ENCODE measurements around the gene TECTA.

The TECTA gene

DNA sequence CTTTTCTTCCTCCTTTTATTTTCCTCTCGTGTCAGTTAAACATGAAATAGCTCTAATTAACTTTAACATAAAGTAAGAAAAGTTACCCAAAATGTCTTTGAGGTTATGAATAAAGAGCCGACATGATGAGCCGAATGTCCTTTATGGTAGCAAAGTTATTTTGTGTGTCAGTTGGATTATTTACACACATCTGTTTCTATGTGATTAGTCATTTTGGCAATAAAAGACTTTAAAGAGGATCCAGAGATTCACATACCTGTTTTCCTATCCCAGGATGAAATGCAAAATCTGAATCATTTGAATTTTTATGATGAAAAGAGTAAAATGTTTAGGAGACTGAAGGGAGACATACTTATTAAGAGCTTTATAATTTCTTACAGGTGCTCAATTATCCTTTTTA is 34.0 kb upstream of the TECTA start:
- peaks cover 0 to 11% (median 7%) of the 10 kb centered on the region in 5 donors for H3K4me1 ChIP-seq (ENCODE audit: control insufficient read depth in 5 of 5, insufficient read depth in 5 of 5, low read length in 5 of 5)
- H3K9ac ChIP-seq (ENCODE audit: low read length in 5 of 5): no peak overlapping the region
- no peaks in the 10 kb centered on the region for H3K9me3 ChIP-seq (ENCODE audit: control insufficient read depth in 5 of 5, low read length in 5 of 5)
- H3K36me3 ChIP-seq (ENCODE audit: control insufficient read depth in 5 of 5, insufficient read depth in 5 of 5, low read length in 5 of 5): peaks cover 34 to 67% (median 41%) of the 10 kb centered on the region in 5 donors
- no peak overlapping the region for H3K4me3 ChIP-seq (ENCODE audit: low read depth in 1 of 5, low read length in 5 of 5)
- H3K27ac ChIP-seq (ENCODE audit: low read depth, low read length): no peak overlapping the region
- no peaks in the 10 kb centered on the region for H3K27me3 ChIP-seq (ENCODE audit: control insufficient read depth in 5 of 5, insufficient read depth in 4 of 5, low read length in 5 of 5)

DNA sequence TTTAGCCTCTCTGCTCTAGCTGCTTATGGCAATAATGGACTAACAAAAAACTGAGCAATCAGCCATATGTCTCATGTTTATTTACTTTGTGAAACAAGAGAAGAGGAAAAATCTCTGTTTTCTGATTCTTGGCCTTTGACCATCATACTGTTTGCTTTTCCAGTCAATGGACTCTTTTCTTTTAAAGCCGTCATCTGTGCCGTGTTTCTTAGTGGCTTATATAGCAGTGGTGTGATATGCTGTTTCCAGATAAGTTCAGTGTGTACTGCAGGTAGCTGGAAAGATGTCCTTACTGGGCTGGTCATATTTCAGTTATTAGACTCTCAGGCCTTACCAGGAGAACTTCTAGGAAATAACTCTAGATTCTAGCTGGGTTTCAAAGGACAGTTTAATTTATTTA is 33.6 kb upstream of the TECTA start:
- Histone ChIP-seq H3K9ac (ENCODE audit: low read length in 5 of 5) (no peak overlapping the region), H3K4me3 (ENCODE audit: low read depth in 1 of 5, low read length in 5 of 5) (no peak overlapping the region), H3K4me1 (ENCODE audit: control insufficient read depth in 5 of 5, insufficient read depth in 5 of 5, low read length in 5 of 5) (peaks cover 0 to 11% (median 7%) of the 10 kb centered on the region in 5 donors), H3K36me3 (ENCODE audit: control insufficient read depth in 5 of 5, insufficient read depth in 5 of 5, low read length in 5 of 5) (peaks cover 30 to 64% (median 37%) of the 10 kb centered on the region in 5 donors), H3K9me3 (ENCODE audit: control insufficient read depth in 5 of 5, low read length in 5 of 5) (no peaks in the 10 kb centered on the region), H3K27ac (ENCODE audit: low read depth, low read length) (no peak overlapping the region), H3K27me3 (ENCODE audit: control insufficient read depth in 5 of 5, insufficient read depth in 4 of 5, low read length in 5 of 5) (no peaks in the 10 kb centered on the region)

DNA sequence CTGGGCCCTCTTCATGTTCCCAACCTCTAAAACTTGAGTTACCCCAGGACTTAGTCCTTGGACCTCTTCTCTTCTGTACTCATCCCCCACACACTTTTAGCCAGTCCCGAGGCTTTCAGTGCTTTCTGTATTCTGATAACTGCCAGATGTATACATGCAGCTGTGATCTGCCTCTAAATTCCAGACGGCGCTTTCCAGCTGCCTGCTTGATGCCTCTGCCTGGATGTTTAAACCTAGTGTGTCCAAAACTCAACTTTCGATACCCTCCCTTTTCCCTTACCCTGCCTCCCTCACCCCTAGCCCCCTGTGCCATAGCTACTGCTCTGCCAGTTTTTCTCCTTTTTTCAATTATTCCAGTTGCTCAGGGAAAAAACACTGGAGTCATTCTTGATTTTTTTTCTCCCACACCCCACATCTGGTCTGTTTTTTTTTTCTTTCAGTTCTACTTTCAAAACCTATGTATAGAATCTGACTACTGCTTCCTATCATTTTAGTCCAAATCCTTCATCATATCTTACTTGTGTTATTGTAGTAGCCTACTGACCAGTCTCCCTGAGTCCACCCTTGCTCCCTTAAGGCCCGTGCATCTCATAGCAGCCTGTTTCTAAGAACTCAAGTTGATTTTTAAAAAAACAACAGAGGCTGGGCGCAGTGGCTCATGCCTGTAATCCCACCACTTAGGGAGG is 32.9 kb upstream of the TECTA start:
- H3K4me3 ChIP-seq (ENCODE audit: low read depth in 1 of 5, low read length in 5 of 5): no peak overlapping the region
- H3K27ac ChIP-seq (ENCODE audit: low read depth, low read length): no peak overlapping the region

DNA sequence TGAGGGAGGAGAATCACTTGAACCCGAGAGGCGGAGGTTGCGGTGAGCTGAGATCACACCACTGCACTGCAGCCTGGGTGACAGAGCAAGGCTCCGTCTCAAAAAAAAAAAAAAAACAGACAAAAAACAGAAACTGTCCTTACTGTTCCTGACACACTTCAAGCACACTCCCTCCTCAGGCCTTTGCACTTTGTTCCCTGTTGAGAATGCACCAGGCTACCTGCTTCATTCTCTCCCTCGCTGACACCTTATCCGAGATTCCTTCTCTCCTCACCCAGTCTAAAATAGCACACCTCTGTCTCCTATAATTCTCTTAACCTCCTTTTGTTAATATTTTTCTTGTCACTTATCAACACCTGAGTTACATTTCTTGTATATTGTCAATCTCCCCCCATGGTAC is 32.3 kb upstream of the TECTA start:
- Histone ChIP-seq H3K36me3 (ENCODE audit: control insufficient read depth in 5 of 5, insufficient read depth in 5 of 5, low read length in 5 of 5) (peaks cover 25 to 52% (median 29%) of the 10 kb centered on the region in 5 donors), H3K27ac (ENCODE audit: low read depth, low read length) (no peak overlapping the region), H3K4me1 (ENCODE audit: control insufficient read depth in 5 of 5, insufficient read depth in 5 of 5, low read length in 5 of 5) (peaks cover 0 to 11% (median 7%) of the 10 kb centered on the region in 5 donors), H3K27me3 (ENCODE audit: control insufficient read depth in 5 of 5, insufficient read depth in 4 of 5, low read length in 5 of 5) (no peaks in the 10 kb centered on the region), H3K4me3 (ENCODE audit: low read depth in 1 of 5, low read length in 5 of 5) (no peak overlapping the region), H3K9ac (ENCODE audit: low read length in 5 of 5) (no peak overlapping the region), H3K9me3 (ENCODE audit: control insufficient read depth in 5 of 5, low read length in 5 of 5) (no peaks in the 10 kb centered on the region)

More for the DNA sequence above, 32.9 kb upstream of the TECTA start:
- peaks cover 25 to 58% (median 31%) of the 10 kb centered on the region in 5 donors for H3K36me3 ChIP-seq (ENCODE audit: control insufficient read depth in 5 of 5, insufficient read depth in 5 of 5, low read length in 5 of 5)
- no peaks in the 10 kb centered on the region for H3K9me3 ChIP-seq (ENCODE audit: control insufficient read depth in 5 of 5, low read length in 5 of 5)
- H3K27me3 ChIP-seq (ENCODE audit: control insufficient read depth in 5 of 5, insufficient read depth in 4 of 5, low read length in 5 of 5): no peaks in the 10 kb centered on the region
- H3K9ac ChIP-seq (ENCODE audit: low read length in 5 of 5): no peak overlapping the region
- peaks cover 0 to 11% (median 7%) of the 10 kb centered on the region in 5 donors for H3K4me1 ChIP-seq (ENCODE audit: control insufficient read depth in 5 of 5, insufficient read depth in 5 of 5, low read length in 5 of 5)

DNA sequence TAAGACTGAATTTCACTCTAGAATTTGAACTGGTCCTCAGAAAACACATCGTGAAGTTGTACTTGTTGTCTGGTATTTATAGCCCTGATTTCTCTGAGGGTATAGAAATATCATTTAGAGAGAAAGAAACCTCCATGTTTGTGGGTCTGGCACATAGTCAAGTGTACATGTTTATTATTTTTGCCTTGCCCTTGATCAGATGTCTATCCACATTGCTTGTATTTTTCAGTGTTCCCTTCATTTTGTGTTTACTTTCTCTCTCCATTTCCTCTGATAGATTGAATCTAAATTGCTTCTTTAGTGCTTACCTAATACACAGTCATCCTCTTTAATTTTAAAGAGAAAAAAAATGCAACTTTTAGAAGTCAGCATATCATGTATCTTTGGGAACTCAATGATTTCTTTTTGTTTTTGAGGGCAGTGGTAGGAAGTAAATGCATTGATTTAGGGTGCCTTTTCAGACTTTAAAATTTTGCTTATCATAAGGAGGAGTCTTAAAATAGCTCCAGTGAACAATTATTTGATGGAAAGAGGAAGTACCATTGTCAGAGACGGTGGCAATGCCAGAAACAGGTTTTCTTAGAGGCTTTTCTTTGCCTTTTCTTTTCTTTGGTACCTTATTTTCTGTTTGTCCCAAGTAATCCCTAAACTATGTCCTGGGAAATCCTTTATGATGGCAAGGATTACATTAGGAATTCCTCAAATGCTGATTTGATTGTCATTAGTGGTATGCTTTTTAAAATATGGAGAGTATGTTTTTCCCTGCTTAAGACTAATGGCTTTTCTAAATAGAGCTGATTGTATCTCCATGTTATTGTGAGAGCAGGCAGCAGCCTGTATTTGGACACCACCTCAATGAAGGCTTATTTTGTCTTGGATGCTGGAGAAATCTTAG is 29.8 kb upstream of the TECTA start:
- Histone ChIP-seq H3K9me3 (ENCODE audit: control insufficient read depth in 5 of 5, low read length in 5 of 5) (no peaks in the 10 kb centered on the region), H3K27ac (ENCODE audit: low read depth, low read length) (peak overlapping the region; percentile 7), H3K4me1 (ENCODE audit: control insufficient read depth in 5 of 5, insufficient read depth in 5 of 5, low read length in 5 of 5) (peaks cover 0 to 11% (median 7%) of the 10 kb centered on the region in 5 donors), H3K27me3 (ENCODE audit: control insufficient read depth in 5 of 5, insufficient read depth in 4 of 5, low read length in 5 of 5) (no peaks in the 10 kb centered on the region), H3K9ac (ENCODE audit: low read length in 5 of 5) (no peak overlapping the region), H3K36me3 (ENCODE audit: control insufficient read depth in 5 of 5, insufficient read depth in 5 of 5, low read length in 5 of 5) (peaks cover 21 to 41% (median 30%) of the 10 kb centered on the region in 5 donors), H3K4me3 (ENCODE audit: low read depth in 1 of 5, low read length in 5 of 5) (no peak overlapping the region)

DNA sequence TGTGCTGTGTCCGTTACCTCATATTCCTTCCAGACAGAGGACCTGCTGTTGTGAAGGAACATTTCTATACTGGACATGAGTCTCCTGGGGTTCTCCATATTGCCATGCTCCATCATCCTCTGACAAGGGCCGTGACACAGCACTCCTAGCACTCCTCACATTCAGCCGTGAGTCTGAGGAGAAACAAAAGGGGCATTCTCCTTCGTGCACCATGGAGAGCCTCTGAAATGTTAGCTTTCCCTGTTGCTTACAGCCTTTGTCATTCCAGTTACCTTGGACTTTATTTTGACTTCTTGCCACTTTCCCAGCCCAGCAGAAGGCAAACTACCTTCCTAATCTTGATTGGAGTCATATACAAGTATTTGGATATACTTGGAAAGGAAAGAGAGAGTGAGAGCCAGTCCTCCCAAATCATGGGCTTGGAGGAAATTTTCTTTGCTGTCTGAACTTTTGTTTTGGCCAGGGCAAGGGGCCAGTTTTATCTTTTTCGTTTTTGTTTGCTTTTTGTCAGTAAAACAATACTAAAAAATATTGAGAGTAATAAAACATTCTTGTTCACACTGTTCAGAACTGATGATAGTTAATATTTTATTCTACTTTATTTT is 29.1 kb upstream of the TECTA start:
- Histone ChIP-seq H3K4me1 (ENCODE audit: control insufficient read depth in 5 of 5, insufficient read depth in 5 of 5, low read length in 5 of 5) (peaks cover 0 to 11% (median 7%) of the 10 kb centered on the region in 5 donors), H3K9me3 (ENCODE audit: control insufficient read depth in 5 of 5, low read length in 5 of 5) (no peaks in the 10 kb centered on the region), H3K9ac (ENCODE audit: low read length in 5 of 5) (no peak overlapping the region), H3K4me3 (ENCODE audit: low read depth in 1 of 5, low read length in 5 of 5) (no peak overlapping the region), H3K36me3 (ENCODE audit: control insufficient read depth in 5 of 5, insufficient read depth in 5 of 5, low read length in 5 of 5) (peaks cover 21 to 39% (median 30%) of the 10 kb centered on the region in 5 donors), H3K27ac (ENCODE audit: low read depth, low read length) (peak overlapping the region; percentile 7), H3K27me3 (ENCODE audit: control insufficient read depth in 5 of 5, insufficient read depth in 4 of 5, low read length in 5 of 5) (no peaks in the 10 kb centered on the region)

DNA sequence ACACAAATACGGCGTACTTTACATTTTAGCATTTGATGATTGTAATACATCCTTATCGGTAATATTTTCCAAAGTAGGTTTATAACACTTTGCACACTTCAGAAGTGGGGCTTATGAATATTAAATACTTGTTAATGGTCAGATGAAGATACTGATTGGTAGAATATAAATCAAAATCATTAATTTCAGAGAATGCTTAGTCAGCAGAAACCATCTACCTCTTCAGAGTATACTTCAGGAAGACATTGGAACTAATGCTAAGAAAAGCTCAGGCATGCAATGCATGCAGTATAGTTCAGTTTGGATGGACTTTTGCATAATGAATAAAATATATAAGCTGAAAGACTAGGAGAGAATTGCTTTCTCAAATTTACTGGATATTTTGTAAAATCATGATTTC is 19.7 kb upstream of the TECTA start:
- Histone ChIP-seq H3K27me3 (ENCODE audit: control insufficient read depth in 5 of 5, insufficient read depth in 4 of 5, low read length in 5 of 5) (no peaks in the 10 kb centered on the region), H3K4me3 (ENCODE audit: low read depth in 1 of 5, low read length in 5 of 5) (no peak overlapping the region), H3K27ac (ENCODE audit: low read depth, low read length) (no peak overlapping the region), H3K4me1 (ENCODE audit: control insufficient read depth in 5 of 5, insufficient read depth in 5 of 5, low read length in 5 of 5) (no peaks in the 10 kb centered on the region), H3K9me3 (ENCODE audit: control insufficient read depth in 5 of 5, low read length in 5 of 5) (no peaks in the 10 kb centered on the region), H3K36me3 (ENCODE audit: control insufficient read depth in 5 of 5, insufficient read depth in 5 of 5, low read length in 5 of 5) (peaks cover 0 to 17% (median 12%) of the 10 kb centered on the region in 5 donors), H3K9ac (ENCODE audit: low read length in 5 of 5) (no peak overlapping the region)

DNA sequence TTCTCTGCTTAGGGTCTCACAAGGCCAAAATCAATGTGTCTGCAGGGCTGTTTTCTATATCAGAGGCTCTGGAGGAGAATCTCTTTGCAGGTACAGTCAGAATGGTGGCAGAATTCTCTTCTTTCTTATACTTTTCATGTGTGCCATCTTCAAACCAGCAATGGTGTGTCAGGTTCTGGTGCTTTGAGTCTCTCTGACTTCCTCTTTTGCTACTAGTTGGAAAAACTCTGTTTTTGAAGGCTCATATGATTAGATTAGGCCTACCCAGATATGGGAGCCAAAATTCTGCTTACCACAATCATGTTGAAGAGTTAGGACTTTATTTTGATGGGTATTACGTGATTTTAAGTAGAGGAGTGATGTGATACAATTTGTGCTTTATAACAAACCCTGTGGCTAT is 18.8 kb upstream of the TECTA start:
- H3K27me3 ChIP-seq (ENCODE audit: control insufficient read depth in 5 of 5, insufficient read depth in 4 of 5, low read length in 5 of 5): no peaks in the 10 kb centered on the region
- no peak overlapping the region for H3K4me3 ChIP-seq (ENCODE audit: low read depth in 1 of 5, low read length in 5 of 5)
- peaks cover 0 to 7% (median 3%) of the 10 kb centered on the region in 5 donors for H3K4me1 ChIP-seq (ENCODE audit: control insufficient read depth in 5 of 5, insufficient read depth in 5 of 5, low read length in 5 of 5)
- no peak overlapping the region for H3K9ac ChIP-seq (ENCODE audit: low read length in 5 of 5)
- H3K27ac ChIP-seq (ENCODE audit: low read depth, low read length): no peak overlapping the region
- H3K36me3 ChIP-seq (ENCODE audit: control insufficient read depth in 5 of 5, insufficient read depth in 5 of 5, low read length in 5 of 5): peaks cover 2 to 23% (median 19%) of the 10 kb centered on the region in 5 donors
- H3K9me3 ChIP-seq (ENCODE audit: control insufficient read depth in 5 of 5, low read length in 5 of 5): no peaks in the 10 kb centered on the region

DNA sequence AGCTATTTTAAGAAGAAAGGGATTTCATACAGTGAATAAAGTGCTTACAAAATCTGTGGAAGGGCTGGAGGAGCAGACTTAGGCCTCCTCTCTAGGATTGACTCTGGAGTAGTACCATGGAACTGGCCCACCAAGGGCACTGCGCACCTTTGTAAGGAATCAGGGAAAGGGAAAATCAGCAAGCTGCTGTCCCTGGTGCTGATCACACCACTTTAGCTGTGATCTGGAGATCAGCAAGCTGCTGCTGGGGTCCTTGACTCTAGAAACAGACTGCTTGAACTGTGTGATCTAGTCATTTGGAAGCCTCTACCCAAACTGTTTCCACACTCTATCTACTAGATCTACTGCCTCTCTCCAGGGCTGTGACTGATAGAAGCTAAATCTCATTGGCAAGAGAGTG is 18.4 kb upstream of the TECTA start:
- Histone ChIP-seq H3K4me1 (ENCODE audit: control insufficient read depth in 5 of 5, insufficient read depth in 5 of 5, low read length in 5 of 5) (peaks cover 0 to 7% (median 3%) of the 10 kb centered on the region in 5 donors), H3K27ac (ENCODE audit: low read depth, low read length) (no peak overlapping the region), H3K9ac (ENCODE audit: low read length in 5 of 5) (no peak overlapping the region), H3K4me3 (ENCODE audit: low read depth in 1 of 5, low read length in 5 of 5) (no peak overlapping the region), H3K9me3 (ENCODE audit: control insufficient read depth in 5 of 5, low read length in 5 of 5) (no peaks in the 10 kb centered on the region), H3K27me3 (ENCODE audit: control insufficient read depth in 5 of 5, insufficient read depth in 4 of 5, low read length in 5 of 5) (no peaks in the 10 kb centered on the region), H3K36me3 (ENCODE audit: control insufficient read depth in 5 of 5, insufficient read depth in 5 of 5, low read length in 5 of 5) (peaks cover 5 to 27% (median 23%) of the 10 kb centered on the region in 5 donors)

Data from subcutaneous abdominal adipose tissue (tissue), 5 donors.